ENCODE results near the gene EPHA7.

EPHA7 gene

GRCh38 chr6:93299622-93300021 lies 119.7 kb downstream of the EPHA7 start:
- no peak overlapping the region for H2AFZ ChIP-seq (ENCODE audit: low read length, unreplicated experiment)
- no peaks in the 10 kb centered on the region for H3K79me2 ChIP-seq (ENCODE audit: control insufficient read depth, insufficient read depth, low read length, unreplicated experiment)
- H3K4me1 ChIP-seq (ENCODE audit: control insufficient read depth, insufficient read depth, low read length, unreplicated experiment): no peaks in the 10 kb centered on the region
- no peak overlapping the region for H3K4me3 ChIP-seq (ENCODE audit: low read depth, low read length)
- H3K27ac ChIP-seq (ENCODE audit: low read depth, low read length): no peak overlapping the region
- H3K27me3 ChIP-seq (ENCODE audit: insufficient read depth, low read length): no peaks in the 10 kb centered on the region
- H3K36me3 ChIP-seq (ENCODE audit: insufficient read depth, low read length): no peaks in the 10 kb centered on the region

- H3K4me3 ChIP-seq (ENCODE audit: low read depth, low read length): no peak overlapping the region
- no peaks in the 10 kb centered on the region for H3K36me3 ChIP-seq (ENCODE audit: insufficient read depth, low read length)
- no peaks in the 10 kb centered on the region for H3K27me3 ChIP-seq (ENCODE audit: insufficient read depth, low read length)
- H3K4me1 ChIP-seq (ENCODE audit: control insufficient read depth, insufficient read depth, low read length, unreplicated experiment): no peaks in the 10 kb centered on the region
- no peak overlapping the region for H2AFZ ChIP-seq (ENCODE audit: low read length, unreplicated experiment)
- H3K27ac ChIP-seq (ENCODE audit: low read depth, low read length): no peak overlapping the region
- no peaks in the 10 kb centered on the region for H3K79me2 ChIP-seq (ENCODE audit: control insufficient read depth, insufficient read depth, low read length, unreplicated experiment)
Observed at GRCh38 chr6:93295631-93296030, 123.7 kb downstream of the EPHA7 start.

DNA sequence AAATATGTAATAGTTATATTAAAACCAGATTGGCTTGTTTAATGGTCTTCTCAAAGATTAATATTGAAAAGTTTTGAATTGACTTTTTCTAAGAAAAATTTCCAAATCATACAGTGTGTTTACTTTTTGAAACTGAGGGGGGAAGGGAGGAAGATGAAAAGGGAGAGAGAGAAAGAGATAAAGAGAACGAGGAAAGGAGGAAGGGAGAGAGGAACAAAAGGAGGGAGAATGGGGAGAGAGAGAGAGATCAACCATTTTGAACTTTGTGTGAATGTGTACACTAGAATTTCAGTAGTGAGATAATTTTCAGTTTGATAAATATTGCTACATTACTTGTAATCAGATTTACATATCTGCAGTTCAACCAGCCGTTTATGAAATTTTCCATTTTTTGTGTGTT lies 124.5 kb downstream of the EPHA7 start:
- Histone ChIP-seq H2AFZ (ENCODE audit: low read length, unreplicated experiment) (no peak overlapping the region), H3K36me3 (ENCODE audit: insufficient read depth, low read length) (no peaks in the 10 kb centered on the region), H3K4me1 (ENCODE audit: control insufficient read depth, insufficient read depth, low read length, unreplicated experiment) (no peaks in the 10 kb centered on the region), H3K27me3 (ENCODE audit: insufficient read depth, low read length) (no peaks in the 10 kb centered on the region), H3K4me3 (ENCODE audit: low read depth, low read length) (no peak overlapping the region), H3K27ac (ENCODE audit: low read depth, low read length) (no peak overlapping the region), H3K79me2 (ENCODE audit: control insufficient read depth, insufficient read depth, low read length, unreplicated experiment) (no peaks in the 10 kb centered on the region)

DNA sequence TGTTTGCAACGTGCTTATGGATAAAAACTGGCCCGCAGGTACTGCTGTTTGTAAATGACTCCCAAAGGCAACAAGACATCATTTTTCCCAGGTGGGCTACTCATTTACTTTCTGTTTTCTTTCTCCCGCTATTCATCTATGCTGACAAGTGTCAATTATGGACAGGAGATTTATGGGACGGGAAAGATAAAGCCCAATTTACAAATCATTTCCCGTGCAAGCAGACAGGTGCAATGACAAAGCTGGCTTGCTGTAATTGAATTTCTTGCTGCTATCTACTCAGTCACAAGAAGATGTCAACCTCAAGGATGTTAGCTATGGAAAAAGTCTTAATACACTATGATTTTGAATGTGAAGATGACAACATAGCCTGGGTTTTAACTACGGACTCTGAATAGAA lies 125.5 kb downstream of the EPHA7 start:
- no peaks in the 10 kb centered on the region for H3K36me3 ChIP-seq (ENCODE audit: insufficient read depth, low read length)
- H3K27ac ChIP-seq (ENCODE audit: low read depth, low read length): no peak overlapping the region
- no peaks in the 10 kb centered on the region for H3K27me3 ChIP-seq (ENCODE audit: insufficient read depth, low read length)
- H3K4me1 ChIP-seq (ENCODE audit: control insufficient read depth, insufficient read depth, low read length, unreplicated experiment): no peaks in the 10 kb centered on the region
- no peak overlapping the region for H3K4me3 ChIP-seq (ENCODE audit: low read depth, low read length)
- no peak overlapping the region for H2AFZ ChIP-seq (ENCODE audit: low read length, unreplicated experiment)
- H3K79me2 ChIP-seq (ENCODE audit: control insufficient read depth, insufficient read depth, low read length, unreplicated experiment): no peaks in the 10 kb centered on the region

DNA sequence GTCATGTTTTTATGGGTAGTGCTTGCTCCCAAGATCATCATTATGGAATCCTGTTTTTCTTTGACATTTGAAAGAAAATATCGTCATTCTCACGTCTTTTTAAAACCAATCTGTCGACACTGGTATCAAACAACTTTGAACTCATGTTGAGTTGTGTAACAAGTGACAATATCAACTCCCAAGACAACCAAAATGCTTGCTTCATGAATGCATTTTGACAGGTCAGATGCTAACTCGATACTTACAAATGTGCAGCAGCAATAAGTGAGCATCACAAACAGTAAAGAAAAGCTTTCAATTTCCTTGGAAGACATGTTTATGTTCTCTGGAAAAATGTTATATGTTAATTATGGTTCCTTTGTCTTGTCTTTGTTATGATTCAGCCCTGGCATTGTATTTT lies 125.9 kb downstream of the EPHA7 start:
- Histone ChIP-seq H3K27me3 (ENCODE audit: insufficient read depth, low read length) (no peaks in the 10 kb centered on the region), H3K79me2 (ENCODE audit: control insufficient read depth, insufficient read depth, low read length, unreplicated experiment) (no peaks in the 10 kb centered on the region), H2AFZ (ENCODE audit: low read length, unreplicated experiment) (no peak overlapping the region), H3K4me1 (ENCODE audit: control insufficient read depth, insufficient read depth, low read length, unreplicated experiment) (no peaks in the 10 kb centered on the region), H3K36me3 (ENCODE audit: insufficient read depth, low read length) (no peaks in the 10 kb centered on the region), H3K4me3 (ENCODE audit: low read depth, low read length) (no peak overlapping the region), H3K27ac (ENCODE audit: low read depth, low read length) (no peak overlapping the region)

GRCh38 chr6:93282521-93283031 lies 136.8 kb downstream of the EPHA7 start:
- H2AFZ ChIP-seq (ENCODE audit: low read length, unreplicated experiment): no peak overlapping the region
- no peaks in the 10 kb centered on the region for H3K36me3 ChIP-seq (ENCODE audit: insufficient read depth, low read length)
- no peaks in the 10 kb centered on the region for H3K4me1 ChIP-seq (ENCODE audit: control insufficient read depth, insufficient read depth, low read length, unreplicated experiment)
- H3K27me3 ChIP-seq (ENCODE audit: insufficient read depth, low read length): no peaks in the 10 kb centered on the region
- no peak overlapping the region for H3K27ac ChIP-seq (ENCODE audit: low read depth, low read length)
- H3K4me3 ChIP-seq (ENCODE audit: low read depth, low read length): no peak overlapping the region
- no peaks in the 10 kb centered on the region for H3K79me2 ChIP-seq (ENCODE audit: control insufficient read depth, insufficient read depth, low read length, unreplicated experiment)

DNA sequence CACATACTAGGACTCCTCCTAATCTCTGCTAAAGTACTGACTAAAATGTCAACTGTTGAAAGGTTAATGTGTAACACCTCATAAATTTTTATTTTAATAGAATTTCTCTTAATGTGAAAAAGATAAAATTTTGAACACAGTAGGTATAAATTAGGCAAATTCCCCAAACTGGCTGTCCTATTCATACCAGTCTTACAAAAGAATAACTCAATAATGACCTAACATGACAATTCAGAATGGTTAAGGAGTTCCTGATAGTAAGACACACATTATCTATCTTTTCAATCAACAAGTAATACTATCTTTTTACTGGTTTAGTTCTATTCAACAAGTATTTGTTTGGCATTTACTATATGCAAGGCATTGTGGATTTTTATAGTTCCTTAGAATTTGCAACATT lies 141.1 kb downstream of the EPHA7 start:
- H2AFZ ChIP-seq (ENCODE audit: low read length, unreplicated experiment): no peak overlapping the region
- no peaks in the 10 kb centered on the region for H3K27me3 ChIP-seq (ENCODE audit: insufficient read depth, low read length)
- H3K4me1 ChIP-seq (ENCODE audit: control insufficient read depth, insufficient read depth, low read length, unreplicated experiment): no peaks in the 10 kb centered on the region
- H3K79me2 ChIP-seq (ENCODE audit: control insufficient read depth, insufficient read depth, low read length, unreplicated experiment): no peaks in the 10 kb centered on the region
- H3K27ac ChIP-seq (ENCODE audit: low read depth, low read length): no peak overlapping the region
- no peaks in the 10 kb centered on the region for H3K36me3 ChIP-seq (ENCODE audit: insufficient read depth, low read length)
- H3K4me3 ChIP-seq (ENCODE audit: low read depth, low read length): no peak overlapping the region

DNA sequence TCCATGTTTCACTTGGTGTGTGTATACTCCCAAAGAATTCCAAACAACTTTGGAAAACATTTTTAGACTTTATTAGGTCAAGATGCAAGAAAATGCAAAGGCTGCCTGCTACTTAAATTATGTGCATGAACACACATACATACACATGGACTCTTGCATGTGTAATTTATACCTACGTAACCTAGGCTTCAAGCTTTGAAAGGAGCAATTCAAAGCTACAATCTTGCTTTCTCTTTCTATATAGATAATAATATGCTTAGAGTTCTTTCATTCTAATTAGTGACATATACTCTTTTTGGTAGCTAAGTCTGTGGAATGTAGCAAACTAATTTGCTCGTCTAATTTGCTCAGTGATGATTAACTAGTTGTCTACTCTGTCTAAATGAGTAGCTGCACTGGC lies 146.5 kb downstream of the EPHA7 start:
- Histone ChIP-seq H3K4me3 (ENCODE audit: low read depth, low read length) (no peak overlapping the region), H3K27me3 (ENCODE audit: insufficient read depth, low read length) (no peaks in the 10 kb centered on the region), H3K36me3 (ENCODE audit: insufficient read depth, low read length) (no peaks in the 10 kb centered on the region), H2AFZ (ENCODE audit: low read length, unreplicated experiment) (no peak overlapping the region), H3K79me2 (ENCODE audit: control insufficient read depth, insufficient read depth, low read length, unreplicated experiment) (no peaks in the 10 kb centered on the region), H3K27ac (ENCODE audit: low read depth, low read length) (no peak overlapping the region), H3K4me1 (ENCODE audit: control insufficient read depth, insufficient read depth, low read length, unreplicated experiment) (no peaks in the 10 kb centered on the region)

DNA sequence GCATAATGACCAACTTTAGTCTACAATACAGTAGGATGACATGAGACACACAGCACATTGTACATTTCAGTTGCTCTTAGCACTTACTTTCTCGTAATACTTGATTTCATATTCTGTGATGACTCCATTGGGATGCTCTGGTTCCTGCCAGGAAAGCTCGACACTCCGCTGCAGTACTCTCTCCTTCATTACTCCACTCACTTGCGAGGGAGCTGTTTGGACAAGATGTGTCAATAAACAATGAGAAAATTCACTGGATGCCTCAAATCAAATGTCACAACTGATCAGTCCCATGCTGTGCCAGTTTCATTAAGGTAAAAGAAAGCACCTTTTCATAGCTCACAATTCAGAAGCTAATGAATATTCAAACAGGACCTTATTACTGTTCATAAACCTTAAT lies 147.1 kb downstream of the EPHA7 start:
- Histone ChIP-seq H3K36me3 (ENCODE audit: insufficient read depth, low read length) (no peaks in the 10 kb centered on the region), H2AFZ (ENCODE audit: low read length, unreplicated experiment) (peak overlapping the region; percentile 52), H3K27me3 (ENCODE audit: insufficient read depth, low read length) (no peaks in the 10 kb centered on the region), H3K4me1 (ENCODE audit: control insufficient read depth, insufficient read depth, low read length, unreplicated experiment) (no peaks in the 10 kb centered on the region), H3K79me2 (ENCODE audit: control insufficient read depth, insufficient read depth, low read length, unreplicated experiment) (no peaks in the 10 kb centered on the region), H3K4me3 (ENCODE audit: low read depth, low read length) (no peak overlapping the region), H3K27ac (ENCODE audit: low read depth, low read length) (no peak overlapping the region)

DNA sequence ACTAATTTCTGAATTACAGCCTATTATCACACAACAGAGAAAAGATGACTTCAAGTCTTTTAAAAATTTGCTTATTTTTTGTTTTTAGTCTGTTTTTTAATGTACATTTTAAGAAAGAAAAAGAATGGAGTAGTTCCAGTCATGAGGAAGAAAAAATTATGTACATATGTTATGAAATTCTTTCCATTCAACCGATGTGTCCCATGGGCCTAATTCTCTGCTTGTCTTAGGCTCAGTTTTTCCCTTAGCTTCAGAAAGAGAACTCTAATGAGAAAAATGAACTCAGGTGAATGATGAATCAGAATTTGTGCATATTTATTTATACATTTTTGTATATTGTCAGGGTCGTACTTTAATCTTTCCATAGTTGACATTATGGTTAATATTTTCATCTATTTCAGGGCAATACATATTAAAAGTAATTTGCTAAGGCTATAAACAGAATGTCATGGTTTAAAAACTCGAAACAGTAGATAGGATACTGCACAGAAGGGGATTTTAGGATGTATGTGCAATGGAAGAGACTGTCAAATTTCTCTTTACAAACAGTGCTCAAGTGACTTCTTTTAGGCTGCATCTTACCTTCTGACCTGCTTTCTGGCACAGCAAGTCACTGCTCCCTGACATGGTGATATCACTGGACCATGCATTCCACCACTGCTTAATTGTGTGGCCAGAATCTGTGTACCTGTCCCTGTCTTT lies 153.1 kb downstream of the EPHA7 start:
- H3K27me3 ChIP-seq (ENCODE audit: insufficient read depth, low read length): no peaks in the 10 kb centered on the region
- no peaks in the 10 kb centered on the region for H3K4me1 ChIP-seq (ENCODE audit: control insufficient read depth, insufficient read depth, low read length, unreplicated experiment)
- H3K36me3 ChIP-seq (ENCODE audit: insufficient read depth, low read length): no peaks in the 10 kb centered on the region
- no peak overlapping the region for H3K27ac ChIP-seq (ENCODE audit: low read depth, low read length)
- no peaks in the 10 kb centered on the region for H3K79me2 ChIP-seq (ENCODE audit: control insufficient read depth, insufficient read depth, low read length, unreplicated experiment)
- H3K4me3 ChIP-seq (ENCODE audit: low read depth, low read length): no peak overlapping the region
- H2AFZ ChIP-seq (ENCODE audit: low read length, unreplicated experiment): no peak overlapping the region

DNA sequence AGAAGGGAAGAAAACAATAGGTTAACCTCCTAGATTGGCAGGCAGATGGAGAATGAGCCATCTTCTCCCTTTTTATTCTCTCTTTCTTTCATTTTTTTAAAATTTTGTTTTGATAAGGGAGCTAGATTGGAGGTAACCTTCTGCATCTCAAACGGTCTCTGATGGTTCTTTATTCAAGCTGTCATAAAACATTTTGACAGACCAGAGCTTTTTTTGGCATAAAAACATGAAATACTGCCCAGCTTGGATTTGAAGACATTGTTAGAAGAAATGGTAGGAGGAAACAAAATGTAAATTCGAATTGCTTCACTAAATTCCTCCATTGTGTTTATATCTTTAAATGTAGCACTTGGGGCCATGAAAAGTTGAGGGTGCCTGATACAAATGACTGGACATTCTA lies 158.5 kb downstream of the EPHA7 start:
- no peak overlapping the region for H2AFZ ChIP-seq (ENCODE audit: low read length, unreplicated experiment)
- H3K79me2 ChIP-seq (ENCODE audit: control insufficient read depth, insufficient read depth, low read length, unreplicated experiment): no peaks in the 10 kb centered on the region
- no peaks in the 10 kb centered on the region for H3K27me3 ChIP-seq (ENCODE audit: insufficient read depth, low read length)
- no peaks in the 10 kb centered on the region for H3K4me1 ChIP-seq (ENCODE audit: control insufficient read depth, insufficient read depth, low read length, unreplicated experiment)
- H3K36me3 ChIP-seq (ENCODE audit: insufficient read depth, low read length): no peaks in the 10 kb centered on the region
- H3K4me3 ChIP-seq (ENCODE audit: low read depth, low read length): no peak overlapping the region
- H3K27ac ChIP-seq (ENCODE audit: low read depth, low read length): no peak overlapping the region

Data from ACC112 (cell line).